HepG2 (cell line): ENCODE data around the gene YIPF1. TPM values are rescaled to one million over a fixed set of nuclear protein-coding genes. Genes with fewer than 3 reads are reported as not detected.
A peak's percentile ranks its signal among the peaks of the same experiment; 100 is the strongest.

ENCODE experiments used
- ATAC-seq: fragments of 200-7000 bp; cut with Tn5 transposase; 3 replicates; pipeline ENCODE4 v1.9.1; 2020; ENCODE audit warnings: mild to moderate bottlenecking, moderate library complexity
- BruUV-seq: library from RNA; stranded (reverse); fragments of 400-500 nt; replicated peaks from 2 replicates; lab custom pipeline; 2021; lab: Mats Ljungman, UMichigan
- CTCF ChIA-PET: fragments of 300-600 bp; formaldehyde crosslinking; extraction: SDS; loops from one replicate; lab custom pipeline; 2021; ENCODE audit warnings: low total read pairs, inconsistent platforms, low intra/inter-chr PET ratio; lab: Yijun Ruan, JAX
- POLR2A ChIA-PET: fragments of 350-600 bp; sonication (Branson Sonifier 250); formaldehyde crosslinking; loops from one replicate; lab custom pipeline; 2020; ENCODE audit warnings: antibody characterized with exemption, inconsistent platforms; lab: Yijun Ruan, JAX
- DNase-seq: peaks from one replicate; pipeline ENCODE4 v3.0.0-alpha.2; 2015; ENCODE audit warnings: low spot score
- FAIRE-seq: peaks from 3 replicates; lab custom pipeline; 2011; peaks lifted over from hg19 to GRCh38; lab: Jason Lieb, UNC
- H2AFZ ChIP-seq: one replicate; pipeline ENCODE4 v1.6.1; 2011; ENCODE audit warnings: low read length, inconsistent platforms
- H3K27ac ChIP-seq: fragments of 300-600 bp; 3 replicates; pipeline ENCODE4 v1.8.0; 2011; ENCODE audit warnings: mixed run types, mild to moderate bottlenecking, mixed read lengths, low read length, inconsistent platforms; ENCODE audit not compliant: insufficient read depth; ENCODE audit errors: extremely low read length
- H3K27me3 ChIP-seq, 2 experiments: fragments of 200-600 bp in 1 of 2; 2 replicates in 1 of 2; 3 replicates in 1 of 2; pipeline versions ENCODE4 v1.6.0 to v1.8.0; 2011; ENCODE audit warnings: low read length in 2 of 2, mild to moderate bottlenecking in 2 of 2, moderate library complexity in 2 of 2, inconsistent platforms in 1 of 2; ENCODE audit not compliant: insufficient read depth in 2 of 2, control insufficient read depth in 1 of 2
- H3K36me3 ChIP-seq, 2 experiments: fragments of 200-600 bp in 1 of 2; replicated peaks in 1 of 2; 2 replicates in 1 of 2; 3 replicates in 1 of 2; pipeline versions ENCODE4 v1.5.1 to v1.8.0; 2011; ENCODE audit warnings: low read length in 2 of 2, inconsistent platforms in 1 of 2; ENCODE audit not compliant: insufficient read depth in 2 of 2, control insufficient read depth in 1 of 2
- H3K4me1 ChIP-seq: 2 replicates; pipeline ENCODE4 v1.5.1; 2012; ENCODE audit warnings: low read length, inconsistent platforms; ENCODE audit not compliant: insufficient read depth
- H3K4me2 ChIP-seq: 2 replicates; pipeline ENCODE4 v1.6.0; 2011; ENCODE audit warnings: low read depth, low read length, inconsistent platforms
- H3K4me3 ChIP-seq, 3 experiments: fragments of 200-600 bp in 1 of 3; sonication (generic), shearing (Covaris generic) in 1 of 3; replicated peaks in 1 of 3; 2 replicates each; pipeline ENCODE4 v1.5.1; 2011 to 2016; ENCODE audit warnings: low read length in 3 of 3, inconsistent platforms in 2 of 3, low read depth in 2 of 3, mild to moderate bottlenecking in 2 of 3, control low read depth in 1 of 3, mixed read lengths in 1 of 3; ENCODE audit not compliant: insufficient read depth in 1 of 3
- H3K79me2 ChIP-seq: one replicate; pipeline ENCODE4 v1.6.1; 2011; ENCODE audit warnings: low read length, inconsistent platforms; ENCODE audit not compliant: insufficient read depth
- H3K9ac ChIP-seq: 2 replicates; pipeline ENCODE4 v1.6.0; 2011; ENCODE audit warnings: mild to moderate bottlenecking, low read depth, low read length, inconsistent platforms; ENCODE audit not compliant: insufficient read depth
- H3K9me3 ChIP-seq: 2 replicates; pipeline ENCODE4 v1.5.1; 2012; ENCODE audit warnings: mild to moderate bottlenecking, low read length
- H4K20me1 ChIP-seq: 2 replicates; pipeline ENCODE4 v1.6.0; 2011; ENCODE audit warnings: inconsistent platforms, mild to moderate bottlenecking, low read length, moderate library complexity; ENCODE audit not compliant: insufficient read depth
- ATRX ChIP-seq: sonication (generic); formaldehyde crosslinking; IDR thresholded peaks from 2 replicates; pipeline ENCODE4 v1.4.0; 2020; ENCODE audit warnings: missing genetic modification reagents, borderline replicate concordance
- GATAD2A ChIP-seq: IDR thresholded peaks from 2 replicates; pipeline ENCODE4 v1.6.1; 2016
- HNF4A ChIP-seq: sonication (generic); formaldehyde crosslinking; IDR thresholded peaks from 2 replicates; pipeline ENCODE4 v1.4.0; 2020; ENCODE audit warnings: missing genetic modification reagents
- SIX1 ChIP-seq: sonication (generic); formaldehyde crosslinking; IDR thresholded peaks from 2 replicates; pipeline ENCODE4 v1.4.0; 2020; ENCODE audit warnings: missing genetic modification reagents, borderline replicate concordance
- ZNF766 ChIP-seq: sonication (generic); formaldehyde crosslinking; IDR thresholded peaks from 2 replicates; pipeline ENCODE4 v1.5.0; 2020; ENCODE audit warnings: missing genetic modification reagents, borderline replicate concordance
- WGBS: methylation state at CpG from one replicate; pipeline ENCODE4 v1.1.6; 2017; ENCODE audit warnings: low lambda C conversion rate; 5-methylcytosine and 5-hydroxymethylcytosine counted together
- in situ Hi-C: cut with HindIII; loops from 2 replicates; pipeline ENCODE4 v1.10.0; 2017; ENCODE audit warnings: low pct_unique_long_range_greater_than_20kb; ENCODE audit not compliant: extremely low pct_ligation_motif_present
- intact Hi-C: fragments of 100-400 bp; cut with micrococcal nuclease; formaldehyde crosslinking; loops from one replicate; pipeline ENCODE4 v1.10.0; 2022; ENCODE audit not compliant: unreplicated experiment
- polyA plus RNA-seq, 8 experiments: library from polyadenylated mRNA; depleted of rRNA in 3 of 8; stranded (reverse) in 7 of 8; unstranded in 1 of 8; fragments of >200 nt; fragmentation: Illumina TruSeq in 4 of 8; extraction: Trizol in 4 of 8; gene quantifications; 2 replicates each; pipeline versions ENCODE4 v1.2.1 to v1.2.3, GENCODE V29; 2011 to 2016; ENCODE audit warnings: low read depth in 4 of 8, missing spikeins in 1 of 8, mixed read lengths in 1 of 8; ENCODE audit not compliant: insufficient read depth in 1 of 8
- total RNA-seq, 5 experiments: library from RNA; depleted of rRNA; stranded (reverse); fragments of >200 nt; fragmentation: Illumina TruSeq; extraction: Trizol; gene quantifications; 2 replicates each; pipeline ENCODE4 v1.2.3, GENCODE V29; 2016; ENCODE audit warnings: low read depth in 1 of 5
- TF ChIP-seq, protein P1 (sequence below): sonication (generic); formaldehyde crosslinking; IDR thresholded peaks from 2 replicates; pipeline ENCODE4 v1.4.0; 2020; ENCODE audit warnings: missing genetic modification reagents
- TF ChIP-seq, protein P2 (sequence below): sonication (generic); formaldehyde crosslinking; IDR thresholded peaks from 2 replicates; pipeline ENCODE4 v1.8.1; 2023; ENCODE audit warnings: mild to moderate bottlenecking, missing genetic modification reagents
- TF ChIP-seq, protein P3 (sequence below): sonication (generic); formaldehyde crosslinking; IDR thresholded peaks from 2 replicates; pipeline ENCODE4 v1.8.0; 2022; ENCODE audit warnings: missing genetic modification reagents, mild to moderate bottlenecking, borderline replicate concordance

Gene YIPF1
- total and polyA plus RNA-seq, 2 of the 13 experiments (the other 11 are each of a cell fraction or from before 2014, with no cell fraction given), result 21.1 to 31.9 TPM

DNA sequence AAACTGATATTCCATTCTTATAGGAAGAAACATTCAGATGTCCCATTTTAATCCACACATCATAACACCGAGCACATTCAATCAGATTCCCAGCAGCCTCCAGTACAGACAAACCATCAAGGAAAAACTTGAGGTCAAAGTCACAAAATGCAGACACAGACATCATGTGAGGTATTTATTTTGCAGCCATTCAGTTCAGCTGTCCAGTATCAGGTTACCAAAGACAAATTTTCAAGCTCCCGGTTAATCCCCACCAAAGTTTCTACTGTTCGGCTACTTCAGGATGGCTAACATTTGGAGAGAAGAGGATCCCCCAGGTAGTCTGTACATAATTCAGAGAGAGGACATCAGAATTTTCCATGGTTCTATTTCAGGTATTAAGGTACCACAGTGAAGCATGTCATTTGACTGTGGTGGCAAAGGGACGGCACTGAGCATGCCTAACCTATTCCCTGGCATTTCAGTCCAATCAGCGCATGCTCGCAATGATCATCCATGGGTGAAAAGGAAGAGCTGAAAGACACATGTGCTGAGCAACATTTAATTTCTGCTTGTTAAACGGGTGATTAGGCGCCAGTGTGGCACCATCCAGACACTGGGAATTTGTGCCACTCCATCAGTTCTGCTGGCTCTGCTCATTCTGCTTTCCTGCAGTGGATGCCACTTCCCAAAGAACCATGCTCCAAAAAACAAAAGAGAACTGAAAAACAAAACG, 37.9 kb downstream of the YIPF1 start:
- ChIA-PET CTCF (no interaction called here), POLR2A (no interaction called here)
- intact Hi-C loops, result no loop called here
- Histone ChIP-seq H3K4me3 (no peak overlapping the region), H3K9me3 (no peaks in the 10 kb centered on the region), H3K27me3 (no peaks in the 10 kb centered on the region), H3K79me2 (no peaks in the 10 kb centered on the region), H3K4me1 (peaks cover 10% of the 10 kb centered on the region), H3K9ac (no peak overlapping the region), H3K4me2 (no peak overlapping the region), H3K36me3 (peaks cover 4 to 10% of the 10 kb centered on the region in 2 experiments; a peak in 4 of 5 replicates), H3K27ac (no peak overlapping the region), H4K20me1 (no peaks in the 10 kb centered on the region), H2AFZ (no peak overlapping the region)
- 75% methylated on average over 9 of the region's 9 CpGs for WGBS
- no peak for FAIRE-seq
- no peak for ATAC-seq
- in situ Hi-C loops, result no loop called here
- peak; percentile 95; the same call in 1 of the 2 replicates for TF ChIP-seq SIX1 (CRISPR knock-in tag)
- TF ChIP-seq, protein P1, sequence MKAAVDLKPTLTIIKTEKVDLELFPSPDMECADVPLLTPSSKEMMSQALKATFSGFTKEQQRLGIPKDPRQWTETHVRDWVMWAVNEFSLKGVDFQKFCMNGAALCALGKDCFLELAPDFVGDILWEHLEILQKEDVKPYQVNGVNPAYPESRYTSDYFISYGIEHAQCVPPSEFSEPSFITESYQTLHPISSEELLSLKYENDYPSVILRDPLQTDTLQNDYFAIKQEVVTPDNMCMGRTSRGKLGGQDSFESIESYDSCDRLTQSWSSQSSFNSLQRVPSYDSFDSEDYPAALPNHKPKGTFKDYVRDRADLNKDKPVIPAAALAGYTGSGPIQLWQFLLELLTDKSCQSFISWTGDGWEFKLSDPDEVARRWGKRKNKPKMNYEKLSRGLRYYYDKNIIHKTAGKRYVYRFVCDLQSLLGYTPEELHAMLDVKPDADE (CRISPR knock-in tag), result no peak
- TF ChIP-seq, protein P2, sequence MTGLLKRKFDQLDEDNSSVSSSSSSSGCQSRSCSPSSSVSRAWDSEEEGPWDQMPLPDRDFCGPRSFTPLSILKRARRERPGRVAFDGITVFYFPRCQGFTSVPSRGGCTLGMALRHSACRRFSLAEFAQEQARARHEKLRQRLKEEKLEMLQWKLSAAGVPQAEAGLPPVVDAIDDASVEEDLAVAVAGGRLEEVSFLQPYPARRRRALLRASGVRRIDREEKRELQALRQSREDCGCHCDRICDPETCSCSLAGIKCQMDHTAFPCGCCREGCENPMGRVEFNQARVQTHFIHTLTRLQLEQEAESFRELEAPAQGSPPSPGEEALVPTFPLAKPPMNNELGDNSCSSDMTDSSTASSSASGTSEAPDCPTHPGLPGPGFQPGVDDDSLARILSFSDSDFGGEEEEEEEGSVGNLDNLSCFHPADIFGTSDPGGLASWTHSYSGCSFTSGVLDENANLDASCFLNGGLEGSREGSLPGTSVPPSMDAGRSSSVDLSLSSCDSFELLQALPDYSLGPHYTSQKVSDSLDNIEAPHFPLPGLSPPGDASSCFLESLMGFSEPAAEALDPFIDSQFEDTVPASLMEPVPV (CRISPR knock-in tag), result no peak
- 0 out of 2 replicates have a peak, but pooled peaks have one; percentile 10 for TF ChIP-seq HNF4A (CRISPR knock-in tag)
- no peak for TF ChIP-seq ZNF766 (CRISPR knock-in tag)
- TF ChIP-seq ATRX (CRISPR knock-in tag), result no peak
- no peak for TF ChIP-seq GATAD2A
- TF ChIP-seq, protein P3, sequence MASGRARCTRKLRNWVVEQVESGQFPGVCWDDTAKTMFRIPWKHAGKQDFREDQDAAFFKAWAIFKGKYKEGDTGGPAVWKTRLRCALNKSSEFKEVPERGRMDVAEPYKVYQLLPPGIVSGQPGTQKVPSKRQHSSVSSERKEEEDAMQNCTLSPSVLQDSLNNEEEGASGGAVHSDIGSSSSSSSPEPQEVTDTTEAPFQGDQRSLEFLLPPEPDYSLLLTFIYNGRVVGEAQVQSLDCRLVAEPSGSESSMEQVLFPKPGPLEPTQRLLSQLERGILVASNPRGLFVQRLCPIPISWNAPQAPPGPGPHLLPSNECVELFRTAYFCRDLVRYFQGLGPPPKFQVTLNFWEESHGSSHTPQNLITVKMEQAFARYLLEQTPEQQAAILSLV (CRISPR knock-in tag), result no peak
- DNase-seq, result peak; percentile 23
- no TSS peak for BruUV-seq
